Mesendoderm (in vitro differentiated cells): ENCODE results near the gene LRRC26.

Experiments
- DNase-seq: peaks from one replicate; pipeline ENCODE4 v3.0.0; 2013
- H2AK5ac ChIP-seq: 2 replicates; pipeline ENCODE4 v1.6.1; 2013; ENCODE audit warnings: low read length, inconsistent platforms
- H2BK120ac ChIP-seq: 2 replicates; pipeline ENCODE4 v1.6.1; 2013; ENCODE audit warnings: low read depth, mild to moderate bottlenecking, low read length, moderate library complexity, mixed read lengths
- H2BK15ac ChIP-seq: replicated peaks from 2 replicates; pipeline ENCODE4 v1.6.1; 2013; ENCODE audit warnings: low read depth, mild to moderate bottlenecking, moderate library complexity
- H2BK5ac ChIP-seq: 2 replicates; pipeline ENCODE4 v1.6.1; 2013; ENCODE audit warnings: low read length, inconsistent platforms
- H3K18ac ChIP-seq: 2 replicates; pipeline ENCODE4 v1.6.1; 2013; ENCODE audit warnings: mild to moderate bottlenecking, low read length, mixed read lengths
- H3K23ac ChIP-seq: one replicate; pipeline ENCODE4 v1.6.1; 2013; ENCODE audit warnings: low read length
- H3K27ac ChIP-seq: 2 replicates; pipeline ENCODE4 v1.5.1; 2013; ENCODE audit warnings: low read depth, mild to moderate bottlenecking, inconsistent platforms, low read length, moderate library complexity
- H3K27me3 ChIP-seq: 2 replicates; pipeline ENCODE4 v1.6.1; 2013; ENCODE audit warnings: low read length, control low read depth, mild to moderate bottlenecking, inconsistent platforms; ENCODE audit not compliant: insufficient read depth, poor library complexity
- H3K36me3 ChIP-seq: 2 replicates; pipeline ENCODE4 v1.6.1; 2013; ENCODE audit warnings: low read length, inconsistent platforms; ENCODE audit not compliant: control insufficient read depth, insufficient read depth
- H3K4ac ChIP-seq: one replicate; pipeline ENCODE4 v1.6.1; 2013; ENCODE audit warnings: low read depth, mild to moderate bottlenecking, low read length, moderate library complexity
- H3K4me1 ChIP-seq: 2 replicates; pipeline ENCODE4 v1.6.1; 2013; ENCODE audit warnings: low read depth, low read length, inconsistent platforms; ENCODE audit not compliant: control insufficient read depth
- H3K4me2 ChIP-seq: 2 replicates; pipeline ENCODE4 v1.6.1; 2013; ENCODE audit warnings: low read length
- H3K4me3 ChIP-seq: 2 replicates; pipeline ENCODE4 v1.5.1; 2013; ENCODE audit warnings: mild to moderate bottlenecking, low read length
- H3K56ac ChIP-seq: one replicate; pipeline ENCODE4 v1.6.1; 2013; ENCODE audit warnings: low read length
- H3K79me1 ChIP-seq: 2 replicates; pipeline ENCODE4 v1.6.1; 2013; ENCODE audit warnings: low read length, inconsistent platforms
- H3K79me2 ChIP-seq: 2 replicates; pipeline ENCODE4 v1.6.1; 2013; ENCODE audit warnings: mild to moderate bottlenecking, low read length; ENCODE audit not compliant: control insufficient read depth, insufficient read depth
- H3K9ac ChIP-seq: 2 replicates; pipeline ENCODE4 v1.6.1; 2013; ENCODE audit warnings: low read length, inconsistent platforms
- H4K5ac ChIP-seq: one replicate; pipeline ENCODE4 v1.6.1; 2013; ENCODE audit warnings: low read length
- H4K8ac ChIP-seq: one replicate; pipeline ENCODE4 v1.6.1; 2013; ENCODE audit warnings: low read depth, mild to moderate bottlenecking, control low read depth, low read length, moderate library complexity
- WGBS: extraction: QIAGEN DNeasy Blood & Tissue Kit; methylation state at CpG from one replicate; pipeline ENCODE4 v1.1.7; 2013; ENCODE audit warnings: low lambda C conversion rate, missing lambda C conversion rate; ENCODE audit not compliant: insufficient coverage; ENCODE audit errors: extremely low coverage; 5-methylcytosine and 5-hydroxymethylcytosine counted together

LRRC26 gene

DNA sequence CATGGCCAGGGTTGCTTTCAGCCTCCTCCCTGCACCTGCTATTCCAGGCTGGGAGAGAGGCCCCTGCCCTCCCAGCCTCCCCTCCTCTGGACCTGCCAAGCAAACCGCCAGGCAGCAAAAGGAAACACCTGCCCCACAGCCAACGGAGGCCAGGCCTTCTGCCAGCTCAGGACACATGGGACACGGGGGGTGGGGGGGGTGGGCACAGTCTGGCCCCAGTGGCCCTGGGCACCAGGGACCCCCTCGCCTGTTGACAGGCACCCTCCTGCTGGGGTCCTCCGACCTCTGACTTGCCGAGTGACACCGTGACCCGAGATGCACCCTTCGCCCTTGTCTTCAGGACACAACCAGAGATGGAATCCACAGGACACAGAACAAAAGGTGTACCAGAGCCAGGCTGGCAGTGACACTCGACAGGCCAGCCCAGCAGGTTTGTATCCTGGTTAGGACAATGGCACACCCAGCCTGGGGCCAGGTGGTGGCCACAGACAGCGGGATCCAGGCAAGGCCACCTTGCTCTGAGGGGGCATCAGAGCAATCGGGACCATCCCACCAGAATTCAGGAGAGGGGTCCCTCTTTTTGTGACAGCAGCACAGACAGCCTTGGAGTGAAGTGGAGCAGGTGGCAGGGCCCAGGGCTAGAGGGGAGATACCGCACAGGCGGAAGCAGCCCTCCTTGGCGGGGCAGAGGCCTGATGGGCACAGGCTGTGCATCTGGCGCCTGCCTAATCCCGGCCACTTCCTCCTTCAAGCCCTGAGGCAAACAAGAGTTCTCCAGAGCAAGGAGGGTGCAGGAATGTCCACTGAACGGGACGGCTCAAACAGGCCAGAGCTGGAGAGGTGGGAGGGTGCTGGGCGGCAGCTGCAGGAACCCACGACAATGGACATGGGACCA lies 3.3 kb upstream of the LRRC26 start:
- H3K27me3 ChIP-seq: peaks cover 16% of the 10 kb centered on the region
- no CpG with 5 or more reads among the region's 21 CpGs for WGBS
- no peak for DNase-seq

DNA sequence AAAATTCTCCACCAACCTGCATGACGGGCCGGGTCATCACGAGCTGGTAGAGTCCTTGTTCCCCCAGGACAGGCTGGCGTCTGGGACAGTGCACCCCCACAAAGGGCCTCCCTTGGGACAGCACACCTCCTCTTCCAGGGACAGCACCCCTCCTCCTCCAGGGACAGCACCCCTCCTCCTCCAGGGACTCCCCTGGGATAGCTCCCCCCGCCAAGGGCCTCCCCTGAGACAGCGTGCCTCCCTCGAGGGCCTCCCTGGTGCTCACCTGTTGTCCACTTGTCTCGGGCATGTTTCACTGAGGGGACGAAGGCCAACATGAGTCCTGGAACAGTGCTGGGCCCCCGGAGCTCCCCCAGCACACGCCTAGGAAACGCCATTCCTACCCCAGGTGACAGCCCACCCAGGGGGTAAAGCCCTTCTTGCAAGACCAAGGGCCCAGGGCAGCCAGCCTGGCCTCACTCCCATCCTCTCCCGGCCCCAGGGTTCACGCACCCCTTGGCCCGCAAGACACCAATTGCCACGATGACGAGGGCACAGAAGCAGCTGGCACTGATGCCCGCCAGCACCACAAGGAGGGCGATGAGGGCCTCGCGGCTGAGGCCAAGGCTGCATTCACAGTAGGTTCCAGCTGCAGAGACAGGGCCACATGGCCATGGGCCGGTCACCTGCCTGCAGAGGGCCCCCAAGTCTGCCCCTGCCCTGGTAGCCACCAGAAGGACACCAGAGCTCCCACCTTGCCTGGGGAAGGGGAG lies 1.5 kb upstream of the LRRC26 start:
- H2BK120ac ChIP-seq: no peak overlapping the region
- H3K79me2 ChIP-seq: no peaks in the 10 kb centered on the region
- WGBS: no CpG with 5 or more reads among the region's 22 CpGs
- no peak overlapping the region for H4K5ac ChIP-seq
- H3K56ac ChIP-seq: no peak overlapping the region
- H4K8ac ChIP-seq: no peak overlapping the region
- H3K4me1 ChIP-seq: no peaks in the 10 kb centered on the region
- H3K79me1 ChIP-seq: no peaks in the 10 kb centered on the region
- H3K4me3 ChIP-seq: no peak overlapping the region
- no peak overlapping the region for H3K4me2 ChIP-seq
- no peak overlapping the region for H3K23ac ChIP-seq
- no peak for DNase-seq
- no peak overlapping the region for H3K27ac ChIP-seq
- peaks cover 31% of the 10 kb centered on the region for H3K27me3 ChIP-seq
- H3K4ac ChIP-seq: no peak overlapping the region
- H3K36me3 ChIP-seq: no peaks in the 10 kb centered on the region
- H2BK5ac ChIP-seq: no peak overlapping the region
- H2AK5ac ChIP-seq: no peak overlapping the region
- H2BK15ac ChIP-seq: no peak overlapping the region
- no peak overlapping the region for H3K18ac ChIP-seq
- no peak overlapping the region for H3K9ac ChIP-seq

More for the DNA sequence above, 3.3 kb upstream of the LRRC26 start:
- Histone ChIP-seq H2AK5ac (no peak overlapping the region), H4K5ac (no peak overlapping the region), H3K56ac (no peak overlapping the region), H3K4me1 (no peaks in the 10 kb centered on the region), H3K9ac (no peak overlapping the region), H2BK120ac (no peak overlapping the region), H3K23ac (no peak overlapping the region), H3K4me3 (no peak overlapping the region), H3K27ac (no peak overlapping the region), H4K8ac (no peak overlapping the region), H3K36me3 (no peaks in the 10 kb centered on the region), H3K18ac (no peak overlapping the region), H2BK5ac (no peak overlapping the region), H3K79me1 (no peaks in the 10 kb centered on the region), H2BK15ac (no peak overlapping the region), H3K4ac (no peak overlapping the region), H3K4me2 (no peak overlapping the region), H3K79me2 (no peaks in the 10 kb centered on the region)

DNA sequence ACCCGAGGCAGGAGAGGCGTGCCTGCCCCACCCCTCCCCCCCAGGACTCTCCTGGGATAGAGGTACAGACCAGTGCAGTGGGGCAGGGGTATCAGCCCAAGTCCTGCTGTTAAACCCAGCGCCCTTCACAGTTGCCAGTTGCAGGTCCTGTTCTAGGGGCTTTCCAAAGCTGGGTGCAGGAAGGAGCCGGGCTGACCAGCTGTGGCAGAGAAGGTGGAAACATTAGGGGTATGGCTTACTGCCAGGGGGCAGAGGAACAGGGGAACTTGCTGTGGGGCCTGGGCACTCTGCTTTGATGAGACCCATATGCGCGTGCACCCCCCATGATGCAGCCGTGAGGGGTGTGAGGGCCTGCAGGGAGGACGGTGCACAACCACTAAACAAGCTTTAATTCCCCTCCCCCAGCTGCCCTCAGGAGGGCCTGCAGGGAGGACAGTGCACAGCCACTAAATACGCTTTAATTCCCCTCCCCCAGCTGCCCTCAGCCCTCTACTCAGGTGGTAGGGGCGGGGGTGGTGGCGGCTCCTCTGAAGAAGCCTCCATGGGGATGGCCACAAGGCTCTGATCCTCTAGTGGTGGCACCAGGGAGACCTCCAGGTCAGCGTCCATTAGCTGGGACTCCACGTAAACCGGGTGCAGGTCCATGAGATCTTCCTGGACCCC lies 766 bp upstream of the LRRC26 start:
- Histone ChIP-seq H2BK120ac (no peak overlapping the region), H3K36me3 (no peaks in the 10 kb centered on the region), H3K79me2 (no peaks in the 10 kb centered on the region), H3K18ac (no peak overlapping the region), H3K79me1 (no peaks in the 10 kb centered on the region), H4K5ac (no peak overlapping the region), H3K56ac (no peak overlapping the region), H3K27ac (no peak overlapping the region), H2AK5ac (no peak overlapping the region), H3K23ac (no peak overlapping the region), H3K4ac (no peak overlapping the region), H3K4me2 (no peak overlapping the region), H3K9ac (no peak overlapping the region), H2BK5ac (no peak overlapping the region), H3K27me3 (peaks cover 32% of the 10 kb centered on the region), H4K8ac (no peak overlapping the region), H3K4me3 (no peak overlapping the region), H2BK15ac (no peak overlapping the region), H3K4me1 (no peaks in the 10 kb centered on the region)
- no peak for DNase-seq
- WGBS: no CpG with 5 or more reads among the region's 14 CpGs

GRCh38 chr9:137168904-137169856 lies 671 bp downstream of the LRRC26 start:
- Histone ChIP-seq H2AK5ac (no peak overlapping the region), H3K56ac (peak overlapping the region; percentile 34), H2BK5ac (no peak overlapping the region), H3K4me3 (no peak overlapping the region), H3K4ac (no peak overlapping the region), H3K18ac (no peak overlapping the region), H3K4me1 (no peaks in the 10 kb centered on the region), H2BK15ac (no peak overlapping the region), H3K27ac (no peak overlapping the region), H4K5ac (no peak overlapping the region), H4K8ac (no peak overlapping the region), H3K4me2 (peak overlapping the region; percentile 84), H2BK120ac (no peak overlapping the region), H3K9ac (no peak overlapping the region), H3K79me1 (no peaks in the 10 kb centered on the region), H3K79me2 (no peaks in the 10 kb centered on the region), H3K23ac (no peak overlapping the region), H3K36me3 (no peaks in the 10 kb centered on the region), H3K27me3 (peaks cover 32% of the 10 kb centered on the region)
- no CpG with 5 or more reads among the region's 124 CpGs for WGBS
- DNase-seq: peak; percentile 74

GRCh38 chr9:137168573-137168903 lies 1.3 kb downstream of the LRRC26 start:
- no peak overlapping the region for H4K5ac ChIP-seq
- no peak overlapping the region for H2AK5ac ChIP-seq
- no peaks in the 10 kb centered on the region for H3K79me2 ChIP-seq
- no peak for DNase-seq
- H3K23ac ChIP-seq: peak overlapping the region; percentile 66
- H3K56ac ChIP-seq: peak overlapping the region; percentile 15
- no peak overlapping the region for H3K18ac ChIP-seq
- H3K4me1 ChIP-seq: no peaks in the 10 kb centered on the region
- no peak overlapping the region for H2BK15ac ChIP-seq
- H3K79me1 ChIP-seq: no peaks in the 10 kb centered on the region
- H3K27me3 ChIP-seq: peaks cover 32% of the 10 kb centered on the region
- no CpG with 5 or more reads among the region's 36 CpGs for WGBS
- no peak overlapping the region for H4K8ac ChIP-seq
- H3K27ac ChIP-seq: no peak overlapping the region
- H2BK120ac ChIP-seq: no peak overlapping the region
- H3K9ac ChIP-seq: no peak overlapping the region
- H3K4me3 ChIP-seq: no peak overlapping the region
- H3K36me3 ChIP-seq: no peaks in the 10 kb centered on the region
- H2BK5ac ChIP-seq: no peak overlapping the region
- H3K4me2 ChIP-seq: no peak overlapping the region
- no peak overlapping the region for H3K4ac ChIP-seq
